Right kidney (tissue), 9 donors: Measurements from ENCODE around the gene LRRC51.

Source experiments
- DNase-seq: peaks from one replicate; pipeline ENCODE4 v3.0.0-alpha.2; 2016
- long read RNA-seq, 8 donors: transcript quantifications; one replicate each; lab custom pipeline, GENCODE V29; 2026

The LRRC51 gene
- long read RNA-seq, donor 1, partial matches to known transcripts = 0 of 4 reads
- long read RNA-seq, donor 1, other reads (novel, unspliced or antisense) = 0 of 4 reads
- long read RNA-seq, donor 2, partial matches to known transcripts = 0 of 2 reads
- long read RNA-seq, donor 2, other reads (novel, unspliced or antisense) = 0 of 2 reads
- long read RNA-seq, donor 3, partial matches to known transcripts = 0 of 4 reads
- long read RNA-seq, donor 3, other reads (novel, unspliced or antisense) = 0 of 4 reads
- long read RNA-seq, donor 4, partial matches to known transcripts = 0 of 6 reads
- long read RNA-seq, donor 4, other reads (novel, unspliced or antisense) = 0 of 6 reads
- long read RNA-seq, donor 5, partial matches to known transcripts = 0 of 4 reads
- long read RNA-seq, donor 5, other reads (novel, unspliced or antisense) = 0 of 4 reads
- long read RNA-seq, donor 6, partial matches to known transcripts = 0 of 5 reads
- long read RNA-seq, donor 6, other reads (novel, unspliced or antisense) = 0 of 5 reads
- long read RNA-seq, donor 7, partial matches to known transcripts = 0 of 6 reads
- long read RNA-seq, donor 7, other reads (novel, unspliced or antisense) = 0 of 6 reads
- long read RNA-seq, donor 8, partial matches to known transcripts = 13 of 16 reads
- long read RNA-seq, donor 8, other reads (novel, unspliced or antisense) = 0 of 16 reads

- peak; percentile 97 for DNase-seq
Observed at GRCh38 chr11:72080326-72081183, at the start of gene LRRC51, which contains the start of gene NUMA1. LRRC51 (plus strand) TSS chr11:72080850; CDS start chr11:72089084, 8,234 bp downstream. NUMA1 (minus strand) TSS chr11:72080542; CDS start chr11:72035943, 44,599 bp downstream.

GRCh38 chr11:72036687-72037086 lies 44.0 kb upstream of the LRRC51 start:
- no peak for DNase-seq

- DNase-seq = peak; percentile 11
Observed at GRCh38 chr11:72037554-72038311, 42.9 kb upstream of the LRRC51 start.

GRCh38 chr11:72038491-72038890 lies 42.2 kb upstream of the LRRC51 start:
- DNase-seq = no peak

GRCh38 chr11:72039031-72039855 lies 41.4 kb upstream of the LRRC51 start:
- peak; percentile 52 for DNase-seq

GRCh38 chr11:72039856-72040401 lies 40.7 kb upstream of the LRRC51 start:
- peak; percentile 33 for DNase-seq

GRCh38 chr11:72040491-72041363 lies 39.9 kb upstream of the LRRC51 start:
- peak; percentile 93 for DNase-seq

- peak; percentile 91 for DNase-seq
Observed at GRCh38 chr11:72041364-72042063, 39.1 kb upstream of the LRRC51 start.

GRCh38 chr11:72042064-72042745 lies 38.4 kb upstream of the LRRC51 start:
- DNase-seq = no peak

- peak; percentile 16 for DNase-seq
Observed at GRCh38 chr11:72045849-72046248, 34.8 kb upstream of the LRRC51 start.

GRCh38 chr11:72048766-72049460 lies 31.7 kb upstream of the LRRC51 start:
- DNase-seq = no peak

- DNase-seq = no peak
Observed at GRCh38 chr11:72058416-72059034, 22.1 kb upstream of the LRRC51 start.

GRCh38 chr11:72061739-72062396 lies 18.8 kb upstream of the LRRC51 start:
- no peak for DNase-seq

- DNase-seq = no peak
Observed at GRCh38 chr11:72066855-72067254, 13.8 kb upstream of the LRRC51 start.

GRCh38 chr11:72067266-72067665 lies 13.4 kb upstream of the LRRC51 start:
- DNase-seq = no peak

- no peak for DNase-seq
Observed at GRCh38 chr11:72067676-72068075, 13.0 kb upstream of the LRRC51 start.

GRCh38 chr11:72069200-72069599 lies 11.4 kb upstream of the LRRC51 start:
- DNase-seq = no peak
